Activated CD8-positive, alpha-beta T cell treated with anti-CD3 and anti-CD28 coated beads for 36 hours (primary cell): ENCODE measurements around the gene ANO9. TPM values are rescaled to one million over a fixed set of nuclear protein-coding genes. Genes with fewer than 3 reads are reported as not detected.

ENCODE experiments used
- ATAC-seq: fragments of 200-7000 bp; cut with Tn5 transposase; one replicate; pipeline ENCODE4 v1.10.0; 2021; ENCODE audit warnings: mild to moderate bottlenecking, moderate library complexity
- CTCF ChIA-PET: fragments of 350-600 bp; sonication (Branson Sonifier 250); formaldehyde crosslinking; loops from one replicate; lab custom pipeline; 2021; ENCODE audit warnings: antibody characterized with exemption; lab: Charles Lee
- POLR2A ChIA-PET: fragments of 350-600 bp; sonication (Branson Sonifier 250); formaldehyde crosslinking; loops from one replicate; lab custom pipeline; 2021; ENCODE audit warnings: antibody characterized with exemption; lab: Charles Lee
- DNase-seq: peaks from one replicate; pipeline ENCODE4 v3.0.0-alpha.2; 2020
- H3K27ac Mint-ChIP-seq: one replicate; pipeline ENCODE4 v1.8.0; 2021; ENCODE audit warnings: mild to moderate bottlenecking, mixed read lengths
- H3K27me3 Mint-ChIP-seq: one replicate; pipeline ENCODE4 v1.8.0; 2021; ENCODE audit warnings: mixed read lengths
- H3K36me3 Mint-ChIP-seq: one replicate; pipeline ENCODE4 v1.8.0; 2021; ENCODE audit warnings: low read depth, mixed read lengths
- H3K4me1 Mint-ChIP-seq: one replicate; pipeline ENCODE4 v1.8.0; 2021; ENCODE audit warnings: low read depth, mixed read lengths
- H3K4me3 Mint-ChIP-seq: one replicate; pipeline ENCODE4 v1.8.0; 2021; ENCODE audit warnings: mild to moderate bottlenecking, moderate library complexity, mixed read lengths
- H3K9me3 Mint-ChIP-seq: one replicate; pipeline ENCODE4 v1.8.0; 2021; ENCODE audit warnings: mixed read lengths
- CTCF ChIP-seq: fragments of 200-600 bp; IDR thresholded peaks from one replicate; pipeline ENCODE4 v1.8.0; 2022; ENCODE audit warnings: antibody characterized with exemption, mild to moderate bottlenecking
- intact Hi-C: fragments of 100-400 bp; cut with micrococcal nuclease; formaldehyde crosslinking; loops from one replicate; pipeline ENCODE4 v1.10.0; 2022
- total RNA-seq, 2 experiments: library from RNA; stranded (reverse); gene quantifications; one replicate each; pipeline ENCODE4 v1.2.3, GENCODE V29; 2021

ANO9 gene
- total RNA-seq, 2 experiments from 2014 or later, result 28.2 to 29.0 TPM

- H3K4me1 Mint-ChIP-seq, result no peaks in the 10 kb centered on the region
- H3K4me3 Mint-ChIP-seq, result no peak overlapping the region
- no peak for DNase-seq
- intact Hi-C loops, result no loop called here
- H3K27me3 Mint-ChIP-seq, result no peaks in the 10 kb centered on the region
- POLR2A ChIA-PET, result no interaction called here
- H3K9me3 Mint-ChIP-seq, result no peaks in the 10 kb centered on the region
- CTCF ChIA-PET, result no interaction called here
- no peaks in the 10 kb centered on the region for H3K36me3 Mint-ChIP-seq
- H3K27ac Mint-ChIP-seq, result no peak overlapping the region
- ATAC-seq, result no peak
- TF ChIP-seq CTCF, result no peak
Measured at GRCh38 chr11:475941-476340, 34.1 kb upstream of the ANO9 start.

- no peak for DNase-seq
- ChIA-PET POLR2A (no interaction called here), CTCF (no interaction called here)
- no peaks in the 10 kb centered on the region for H3K9me3 Mint-ChIP-seq
- no peaks in the 10 kb centered on the region for H3K36me3 Mint-ChIP-seq
- H3K4me1 Mint-ChIP-seq, result no peaks in the 10 kb centered on the region
- TF ChIP-seq CTCF, result no peak
- ATAC-seq, result no peak
- H3K27ac Mint-ChIP-seq, result no peak overlapping the region
- intact Hi-C loops, result no loop called here
- no peak overlapping the region for H3K4me3 Mint-ChIP-seq
- no peaks in the 10 kb centered on the region for H3K27me3 Mint-ChIP-seq
Measured at GRCh38 chr11:474914-475506, 33.2 kb upstream of the ANO9 start.

- Mint-ChIP-seq H3K36me3 (no peaks in the 10 kb centered on the region), H3K9me3 (no peaks in the 10 kb centered on the region), H3K27me3 (no peaks in the 10 kb centered on the region), H3K4me1 (no peaks in the 10 kb centered on the region), H3K27ac (no peak overlapping the region), H3K4me3 (no peak overlapping the region)
- DNase-seq (no peak), ATAC-seq (no peak)
- CTCF ChIA-PET, result interaction anchor here (1.1 to 1.3 kb wide), 2 partner anchors 44 to 223 kb away, joined by 3 read pairs; no protein-coding TSS in a partner anchor
- POLR2A ChIA-PET, result no interaction called here
- intact Hi-C loops, result no loop called here
- no peak for TF ChIP-seq CTCF
Measured at GRCh38 chr11:473962-474785, 32.4 kb upstream of the ANO9 start.

GRCh38 chr11:473415-473814, 31.6 kb upstream of the ANO9 start:
- Mint-ChIP-seq H3K9me3 (no peaks in the 10 kb centered on the region), H3K27ac (no peak overlapping the region), H3K36me3 (no peaks in the 10 kb centered on the region), H3K4me1 (no peaks in the 10 kb centered on the region), H3K4me3 (no peak overlapping the region), H3K27me3 (no peaks in the 10 kb centered on the region)
- CTCF ChIA-PET, result interaction anchor here (0.9 to 1.3 kb wide), 3 partner anchors 45 to 223 kb away, joined by 3 to 4 read pairs (median 3); no protein-coding TSS in a partner anchor
- TF ChIP-seq CTCF, result no peak
- no peak for ATAC-seq
- DNase-seq, result no peak
- intact Hi-C loops, result no loop called here
- POLR2A ChIA-PET, result no interaction called here

GRCh38 chr11:472816-473215, 31.0 kb upstream of the ANO9 start:
- H3K4me1 Mint-ChIP-seq, result no peaks in the 10 kb centered on the region
- H3K9me3 Mint-ChIP-seq, result no peaks in the 10 kb centered on the region
- H3K27ac Mint-ChIP-seq, result no peak overlapping the region
- ATAC-seq (no peak), DNase-seq (no peak)
- ChIA-PET POLR2A (no interaction called here), CTCF (interaction anchor here (0.9 to 1.3 kb wide), 3 partner anchors 45 to 222 kb away, joined by 3 to 4 read pairs (median 3); no protein-coding TSS in a partner anchor)
- H3K4me3 Mint-ChIP-seq, result no peak overlapping the region
- intact Hi-C loops, result no loop called here
- H3K36me3 Mint-ChIP-seq, result no peaks in the 10 kb centered on the region
- no peaks in the 10 kb centered on the region for H3K27me3 Mint-ChIP-seq
- no peak for TF ChIP-seq CTCF
